Naive B cell (primary cell): ENCODE results near the gene MAML2. TPM values are rescaled to one million over a fixed set of nuclear protein-coding genes. Genes with fewer than 3 reads are reported as not detected.

Source experiments
- ATAC-seq, 2 donors: fragments of 150-1000 bp; cut with Tn5 transposase; 2 replicates each; pipeline ENCODE4 v1.10.0; 2021; ENCODE audit warnings: low read depth in 2 of 2, mild to moderate bottlenecking in 2 of 2, moderate library complexity in 2 of 2
- DNase-seq: peaks from one replicate; pipeline ENCODE4 v3.0.0; 2022
- H3K27ac Mint-ChIP-seq, 6 donors: one replicate each; pipeline ENCODE4 v1.8.0; 2020 to 2022; ENCODE audit warnings: mild to moderate bottlenecking in 6 of 6, mixed read lengths in 6 of 6, moderate library complexity in 5 of 6, inconsistent platforms in 2 of 6
- H3K27me3 Mint-ChIP-seq, 3 donors: one replicate each; pipeline ENCODE4 v1.8.0; 2021 to 2022; ENCODE audit warnings: mixed read lengths in 3 of 3, mild to moderate bottlenecking in 1 of 3
- H3K36me3 Mint-ChIP-seq, 2 donors: one replicate each; pipeline ENCODE4 v1.8.0; 2020 to 2022; ENCODE audit warnings: mixed read lengths in 2 of 2, inconsistent platforms in 1 of 2, mild to moderate bottlenecking in 1 of 2
- H3K4me1 Mint-ChIP-seq, 3 donors: one replicate each; pipeline ENCODE4 v1.8.0; 2020 to 2022; ENCODE audit warnings: mixed read lengths in 3 of 3, inconsistent platforms in 1 of 3, mild to moderate bottlenecking in 1 of 3, moderate library complexity in 1 of 3
- H3K4me3 Mint-ChIP-seq, 8 donors: one replicate each; pipeline ENCODE4 v1.8.0; 2020 to 2022; ENCODE audit warnings: mild to moderate bottlenecking in 8 of 8, mixed read lengths in 8 of 8, moderate library complexity in 8 of 8, inconsistent platforms in 2 of 8
- H3K9me3 Mint-ChIP-seq, 7 donors: one replicate each; pipeline ENCODE4 v1.8.0; 2020 to 2022; ENCODE audit warnings: mixed read lengths in 7 of 7, mild to moderate bottlenecking in 5 of 7, inconsistent platforms in 2 of 7, moderate library complexity in 1 of 7
- polyA plus RNA-seq, 6 donors: library from polyadenylated mRNA; unstranded; fragments of 300-500 nt; fragmentation: Illumina TruSeq; gene quantifications; one replicate each; pipeline ENCODE4 v1.2.3, GENCODE V29; 2021; ENCODE audit warnings: low read depth in 6 of 6

MAML2 gene
- polyA plus RNA-seq, 6 donors from 2014 or later: 0.06 to 9.0 (median 3.5) TPM

DNA sequence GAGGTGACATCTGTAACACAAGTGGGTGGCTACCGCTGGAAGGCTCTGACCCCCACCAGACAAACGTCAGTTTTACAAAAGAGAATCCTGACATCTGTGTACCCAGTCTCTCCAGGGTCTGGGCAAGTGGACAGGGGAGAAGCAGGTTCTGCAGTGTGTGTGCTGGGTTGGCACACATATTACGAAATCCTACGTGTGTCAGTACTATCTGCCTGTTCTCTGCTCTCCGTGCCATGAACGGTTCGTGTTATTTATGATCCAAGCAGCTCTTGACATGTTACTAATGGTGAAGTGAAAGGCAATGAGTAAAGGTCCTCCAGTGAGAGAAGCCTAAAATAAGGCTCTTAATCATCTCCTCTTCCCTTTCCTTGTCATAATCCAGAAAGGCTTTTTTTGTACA, 217.6 kb downstream of the MAML2 start:
- no peak overlapping the region for H3K27ac Mint-ChIP-seq
- H3K27me3 Mint-ChIP-seq: no peaks in the 10 kb centered on the region
- H3K36me3 Mint-ChIP-seq: peaks cover 0 to 12% of the 10 kb centered on the region in 2 donors
- no peak overlapping the region for H3K4me3 Mint-ChIP-seq
- no peaks in the 10 kb centered on the region for H3K9me3 Mint-ChIP-seq
- no peak for DNase-seq
- ATAC-seq: no peak
- peaks cover 35 to 37% (median 35%) of the 10 kb centered on the region in 3 donors for H3K4me1 Mint-ChIP-seq

- Mint-ChIP-seq H3K4me3 (no peak overlapping the region), H3K27ac (no peak overlapping the region), H3K27me3 (no peaks in the 10 kb centered on the region), H3K36me3 (peaks cover 0 to 3% of the 10 kb centered on the region in 2 donors), H3K9me3 (no peaks in the 10 kb centered on the region), H3K4me1 (peaks cover 26 to 28% (median 27%) of the 10 kb centered on the region in 3 donors)
- DNase-seq (no peak), ATAC-seq (no peak)
Observed at GRCh38 chr11:96124155-96124554, 218.8 kb downstream of the MAML2 start.

GRCh38 chr11:96123301-96123700, 219.7 kb downstream of the MAML2 start:
- no peak overlapping the region for H3K27ac Mint-ChIP-seq
- peaks cover 0 to 3% of the 10 kb centered on the region in 2 donors for H3K36me3 Mint-ChIP-seq
- H3K9me3 Mint-ChIP-seq: no peaks in the 10 kb centered on the region
- H3K4me3 Mint-ChIP-seq: no peak overlapping the region
- DNase-seq: no peak
- no peaks in the 10 kb centered on the region for H3K27me3 Mint-ChIP-seq
- no peak for ATAC-seq
- H3K4me1 Mint-ChIP-seq: peaks cover 24 to 26% (median 25%) of the 10 kb centered on the region in 3 donors

GRCh38 chr11:96122601-96123074, 220.4 kb downstream of the MAML2 start:
- Mint-ChIP-seq H3K27me3 (no peaks in the 10 kb centered on the region), H3K4me3 (no peak overlapping the region), H3K9me3 (no peaks in the 10 kb centered on the region), H3K36me3 (peaks cover 0 to 5% of the 10 kb centered on the region in 2 donors), H3K4me1 (peaks cover 22 to 26% (median 23%) of the 10 kb centered on the region in 3 donors), H3K27ac (no peak overlapping the region)
- no peak for DNase-seq
- no peak for ATAC-seq

DNA sequence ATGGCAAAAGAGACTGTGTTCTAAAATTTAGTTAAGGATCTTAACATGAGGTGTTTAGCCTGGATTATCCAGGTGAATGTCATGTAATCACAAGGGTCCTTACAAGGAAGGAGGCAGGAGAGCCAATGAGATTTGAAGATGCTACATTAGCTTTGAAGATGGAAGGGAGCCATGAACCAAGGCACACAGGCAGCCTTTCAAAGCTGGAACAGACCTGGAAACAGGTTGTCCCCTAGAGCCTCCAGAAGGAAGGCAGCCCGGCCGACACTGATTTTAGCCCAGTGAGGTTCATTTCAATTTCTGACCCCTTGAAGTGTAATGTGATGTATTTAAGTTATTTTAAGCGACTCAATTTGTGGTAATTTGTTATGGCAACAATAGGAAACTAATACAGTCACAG, 223.8 kb downstream of the MAML2 start:
- Mint-ChIP-seq H3K36me3 (peaks cover 0 to 4% of the 10 kb centered on the region in 2 donors), H3K4me3 (no peak overlapping the region), H3K4me1 (peaks cover 6 to 19% (median 8%) of the 10 kb centered on the region in 3 donors), H3K27ac (no peak overlapping the region), H3K9me3 (no peaks in the 10 kb centered on the region), H3K27me3 (no peaks in the 10 kb centered on the region)
- ATAC-seq: no peak
- DNase-seq: no peak

DNA sequence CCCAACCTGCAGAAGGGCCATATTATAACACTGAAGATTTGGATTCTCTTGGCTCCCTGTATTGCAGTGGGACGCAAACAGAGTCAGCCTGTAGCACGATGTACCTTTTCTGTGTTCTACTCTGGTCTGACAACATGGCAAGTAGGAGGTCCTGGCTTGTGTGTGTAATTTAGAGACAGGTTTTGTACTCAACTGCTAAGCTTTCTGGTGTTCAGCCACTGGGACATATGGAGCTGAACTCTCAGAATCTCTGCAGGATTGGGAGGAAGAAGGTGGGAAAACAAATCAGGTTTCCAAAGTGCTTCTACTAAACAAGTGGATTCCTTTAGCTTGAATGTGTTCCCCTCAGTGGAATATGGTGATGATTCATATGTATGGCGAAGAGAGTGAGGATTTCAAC, 226.6 kb downstream of the MAML2 start:
- ATAC-seq: no peak
- Mint-ChIP-seq H3K27ac (peak overlapping the region in 2 of 6 donors; percentile 16 to 19), H3K4me1 (peaks cover 0 to 13% (median 11%) of the 10 kb centered on the region in 3 donors)

GRCh38 chr11:96114178-96115064, 228.6 kb downstream of the MAML2 start:
- DNase-seq (no peak), ATAC-seq (no peak)
- no peaks in the 10 kb centered on the region for H3K9me3 Mint-ChIP-seq
- H3K27me3 Mint-ChIP-seq: no peaks in the 10 kb centered on the region
- H3K4me1 Mint-ChIP-seq: peaks cover 0 to 13% (median 11%) of the 10 kb centered on the region in 3 donors
- H3K36me3 Mint-ChIP-seq: peaks cover 0 to 4% of the 10 kb centered on the region in 2 donors
- H3K27ac Mint-ChIP-seq: peak overlapping the region in 3 of 6 donors; percentile 19 to 91 (median 21)
- no peak overlapping the region for H3K4me3 Mint-ChIP-seq

More for the DNA sequence above, 226.6 kb downstream of the MAML2 start:
- no peaks in the 10 kb centered on the region for H3K27me3 Mint-ChIP-seq
- H3K4me3 Mint-ChIP-seq: no peak overlapping the region
- no peak for DNase-seq
- H3K9me3 Mint-ChIP-seq: no peaks in the 10 kb centered on the region
- H3K36me3 Mint-ChIP-seq: peaks cover 0 to 4% of the 10 kb centered on the region in 2 donors

DNA sequence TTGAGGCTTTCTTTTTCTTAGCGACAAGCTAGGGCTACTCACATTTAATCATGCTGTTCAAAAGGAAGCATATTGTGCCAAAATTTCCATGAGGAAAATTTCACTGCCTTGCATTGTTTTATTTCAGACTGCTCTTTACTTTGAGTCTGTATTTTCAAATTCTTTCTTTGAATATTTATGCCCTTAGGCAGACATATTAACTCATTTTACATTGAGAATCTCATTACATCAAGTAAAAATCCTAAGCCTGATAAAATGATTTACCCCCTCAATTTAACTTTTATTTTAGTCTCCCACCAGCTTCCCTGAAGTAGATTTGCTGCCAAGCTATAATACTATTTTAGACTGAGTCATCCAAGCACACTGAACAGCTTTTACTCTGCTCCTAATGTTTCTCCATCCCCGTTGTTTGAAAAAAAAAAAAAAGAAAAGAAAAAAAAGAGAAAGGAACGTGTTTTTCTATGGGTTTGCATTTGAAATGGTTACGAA, 229.8 kb downstream of the MAML2 start:
- H3K4me3 Mint-ChIP-seq: no peak overlapping the region
- peak overlapping the region in 2 of 6 donors; percentile 4 to 66 for H3K27ac Mint-ChIP-seq
- H3K27me3 Mint-ChIP-seq: no peaks in the 10 kb centered on the region
- peaks cover 0 to 13% (median 11%) of the 10 kb centered on the region in 3 donors for H3K4me1 Mint-ChIP-seq
- H3K36me3 Mint-ChIP-seq: peaks cover 0 to 4% of the 10 kb centered on the region in 2 donors
- no peaks in the 10 kb centered on the region for H3K9me3 Mint-ChIP-seq
- ATAC-seq (no peak), DNase-seq (no peak)

DNA sequence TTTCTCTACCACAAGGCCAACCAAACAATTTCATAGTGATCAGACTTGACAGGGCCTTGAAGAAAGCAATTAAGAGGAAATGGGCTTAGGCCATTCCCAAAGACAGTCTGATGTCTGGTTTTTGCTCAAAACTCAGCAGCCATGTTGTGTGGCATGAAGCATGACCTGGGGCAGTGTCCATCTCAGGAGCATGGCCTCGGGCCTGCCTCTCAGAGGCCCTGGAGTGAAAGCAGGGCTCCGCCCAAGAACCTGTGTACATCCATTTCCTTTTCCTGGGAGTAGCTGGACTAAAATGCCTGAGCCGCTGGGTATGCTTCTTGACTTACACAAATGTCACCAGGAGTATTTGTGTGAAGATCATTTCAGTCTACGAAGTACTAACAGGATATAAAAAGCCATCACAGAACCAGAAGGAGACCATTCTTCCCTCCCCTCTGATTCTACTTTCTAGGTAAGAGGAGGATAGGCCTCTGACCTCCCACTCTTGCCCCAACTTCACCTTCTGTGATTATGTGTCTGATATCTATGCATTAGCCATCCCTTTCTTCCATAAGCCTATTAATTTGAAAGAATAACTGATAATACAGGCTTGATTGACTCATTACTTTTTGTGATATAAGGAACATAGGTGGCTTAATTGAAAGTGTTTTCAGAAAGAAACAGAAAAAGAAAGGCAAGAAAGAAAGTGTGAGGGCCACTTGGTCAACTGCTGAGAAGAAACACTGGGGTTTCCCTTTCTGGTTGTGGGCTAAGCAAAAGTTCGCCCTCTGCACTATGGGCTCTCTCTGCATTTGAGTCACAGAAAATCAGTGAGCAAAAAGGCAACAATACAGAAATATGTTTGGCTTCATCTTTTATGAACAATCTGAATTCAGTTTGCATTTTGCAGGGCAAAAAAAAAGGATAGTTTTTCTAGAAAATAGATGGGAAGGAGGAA, 230.5 kb downstream of the MAML2 start:
- no peak for ATAC-seq
- Mint-ChIP-seq H3K4me3 (peak overlapping the region in 1 of 8 donors; percentile 2), H3K27ac (peak overlapping the region in 5 of 6 donors; percentile 4 to 36 (median 19)), H3K36me3 (peaks cover 0 to under 1% of the 10 kb centered on the region in 2 donors), H3K9me3 (no peaks in the 10 kb centered on the region), H3K27me3 (no peaks in the 10 kb centered on the region), H3K4me1 (peaks cover 0 to 13% (median 11%) of the 10 kb centered on the region in 3 donors)
- DNase-seq: no peak

DNA sequence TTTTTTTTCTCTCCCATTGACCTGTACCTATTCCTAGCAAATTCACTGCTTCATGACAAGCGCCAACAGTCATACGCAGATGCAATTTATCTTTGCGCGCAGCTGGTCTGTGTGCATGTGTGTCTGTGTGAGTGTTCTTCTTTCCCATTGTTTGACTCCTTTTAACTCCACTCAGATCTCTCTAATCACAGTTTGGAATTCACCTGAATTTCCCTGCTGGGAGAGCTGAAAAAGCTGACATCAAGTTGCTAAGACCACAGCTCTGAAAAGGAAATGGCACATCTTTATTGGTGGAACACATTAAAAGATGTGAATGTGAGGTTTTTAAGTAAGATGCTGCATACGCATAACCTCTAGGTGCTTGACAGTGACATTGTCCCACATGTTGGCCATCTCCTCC, 231.7 kb downstream of the MAML2 start:
- H3K4me1 Mint-ChIP-seq: peaks cover 0 to 11% (median 7%) of the 10 kb centered on the region in 3 donors
- no peak overlapping the region for H3K27ac Mint-ChIP-seq
- DNase-seq (no peak), ATAC-seq (no peak)
- H3K36me3 Mint-ChIP-seq: no peaks in the 10 kb centered on the region
- no peak overlapping the region for H3K4me3 Mint-ChIP-seq
- no peaks in the 10 kb centered on the region for H3K9me3 Mint-ChIP-seq
- no peaks in the 10 kb centered on the region for H3K27me3 Mint-ChIP-seq

DNA sequence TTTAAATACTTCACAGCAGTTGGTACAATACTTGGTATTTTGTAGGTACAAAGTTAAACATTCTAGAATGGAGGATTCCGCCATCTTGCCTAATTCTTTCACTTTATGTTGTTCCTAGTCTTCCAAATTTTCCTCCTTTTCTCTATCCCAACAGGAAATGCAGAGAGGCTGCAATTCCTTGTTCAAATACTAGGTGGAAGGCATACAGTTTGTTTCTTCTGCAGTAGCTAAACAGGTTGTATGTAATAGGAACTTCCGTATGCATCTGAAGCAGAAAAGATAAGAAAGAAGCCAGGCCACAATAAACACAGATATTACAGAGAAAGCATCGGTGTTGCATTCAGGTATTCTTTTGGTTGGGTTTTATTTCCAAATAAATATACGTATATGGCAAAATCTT, 232.7 kb downstream of the MAML2 start:
- no peak for ATAC-seq

DNA sequence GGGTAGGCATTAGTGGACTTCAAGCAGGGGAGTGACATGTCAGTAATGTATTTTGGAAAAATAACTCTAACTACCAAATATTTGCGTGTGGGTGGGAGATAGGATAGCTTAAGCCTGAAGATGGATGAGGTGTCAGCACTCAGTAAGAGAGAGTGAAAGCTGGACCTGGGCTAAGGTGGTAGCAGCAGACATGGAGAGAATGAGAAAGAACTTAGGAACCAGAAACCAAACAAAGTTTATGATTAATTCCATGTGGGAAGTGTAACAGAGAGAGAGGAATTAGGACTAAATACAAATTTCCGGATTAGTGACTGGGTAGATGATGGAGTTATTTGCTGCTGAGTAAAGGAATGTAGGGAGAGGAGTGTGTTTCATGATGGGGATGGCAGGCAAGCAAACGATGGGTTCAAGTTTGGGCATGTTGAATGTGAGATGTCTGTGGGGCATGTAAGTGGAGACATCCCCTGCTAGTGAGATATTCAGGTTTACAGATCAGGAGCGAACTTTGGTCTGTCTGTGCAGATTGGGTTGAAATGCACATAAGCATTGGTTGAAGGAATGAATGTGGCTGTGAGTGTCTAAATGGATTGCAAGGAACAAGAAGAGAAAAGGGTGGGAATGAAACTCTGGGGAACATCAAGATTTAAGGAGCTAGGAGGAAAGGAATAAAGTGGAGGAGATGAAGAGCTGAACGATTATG, 233.5 kb downstream of the MAML2 start:
- H3K27me3 Mint-ChIP-seq: no peaks in the 10 kb centered on the region
- H3K4me3 Mint-ChIP-seq: no peak overlapping the region
- no peaks in the 10 kb centered on the region for H3K36me3 Mint-ChIP-seq
- DNase-seq (no peak), ATAC-seq (no peak)
- no peaks in the 10 kb centered on the region for H3K9me3 Mint-ChIP-seq
- H3K4me1 Mint-ChIP-seq: peaks cover 0 to 10% (median 3%) of the 10 kb centered on the region in 3 donors
- no peak overlapping the region for H3K27ac Mint-ChIP-seq

More for the DNA sequence above, 232.7 kb downstream of the MAML2 start:
- H3K4me3 Mint-ChIP-seq: no peak overlapping the region
- no peaks in the 10 kb centered on the region for H3K36me3 Mint-ChIP-seq
- H3K4me1 Mint-ChIP-seq: peaks cover 0 to 11% (median 4%) of the 10 kb centered on the region in 3 donors
- no peaks in the 10 kb centered on the region for H3K9me3 Mint-ChIP-seq
- no peak overlapping the region for H3K27ac Mint-ChIP-seq
- no peaks in the 10 kb centered on the region for H3K27me3 Mint-ChIP-seq
- DNase-seq: no peak
